CD4-positive, alpha-beta T cell treated with Interferon alpha-2 for 1 hour (primary cell): ENCODE results near the gene GPC6.

Experiments
- DNase-seq, 2 donors: peaks; one replicate each; pipeline ENCODE4 v3.0.0-alpha.2; 2020 to 2022

Gene GPC6

DNA sequence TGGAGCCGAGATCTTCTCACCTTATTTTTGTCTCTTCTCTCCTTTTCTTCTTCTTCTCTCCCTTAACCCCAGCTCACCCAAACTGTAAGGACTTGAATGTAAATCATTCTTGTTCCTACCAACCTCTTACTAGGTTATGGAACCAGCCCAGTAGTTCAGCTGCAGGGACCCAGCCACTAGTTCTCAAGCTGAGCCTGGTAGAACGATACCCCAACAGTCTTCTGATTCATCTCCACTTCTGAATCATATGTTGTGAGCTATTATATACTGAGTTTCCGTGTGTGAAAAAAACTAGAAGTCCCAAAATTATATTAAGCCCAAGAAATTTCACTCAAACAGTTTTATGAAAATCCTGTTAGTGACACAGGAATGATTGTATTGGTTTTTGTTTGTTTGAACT lies 1185.1 kb downstream of the GPC6 start:
- no peak for DNase-seq

DNA sequence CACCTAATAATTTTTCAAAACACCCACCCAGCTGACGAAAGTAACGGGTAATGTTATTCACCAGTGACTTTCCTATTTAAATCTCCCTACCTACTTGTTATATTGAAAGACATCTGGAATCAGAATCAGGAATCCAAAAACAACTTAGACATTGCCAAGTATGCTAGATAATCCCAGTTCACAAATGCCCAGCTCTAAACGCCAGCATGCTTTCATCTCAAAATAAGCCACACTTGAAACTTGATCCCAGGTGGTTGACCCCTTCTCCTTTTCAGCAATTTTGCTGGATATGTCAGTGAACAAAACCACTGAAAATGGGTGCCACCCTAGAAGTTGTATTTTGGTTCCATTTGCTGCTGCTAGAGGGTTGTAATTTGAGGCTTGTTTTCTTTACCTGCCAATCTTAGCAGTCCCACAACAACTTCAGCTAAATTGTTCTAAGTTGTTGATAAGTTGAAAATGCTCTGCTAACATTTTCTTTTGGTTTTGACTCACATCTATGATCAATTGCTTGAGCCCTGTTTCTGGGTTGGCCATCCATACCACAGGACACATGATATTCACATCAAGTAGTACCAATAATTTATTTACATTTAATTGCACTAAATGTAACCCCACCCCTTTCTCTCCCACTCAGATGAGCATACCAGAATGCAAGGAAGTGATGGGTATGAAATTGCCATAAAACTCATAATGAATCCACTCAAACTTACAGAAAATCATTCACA lies 1186.4 kb downstream of the GPC6 start:
- no peak for DNase-seq

DNA sequence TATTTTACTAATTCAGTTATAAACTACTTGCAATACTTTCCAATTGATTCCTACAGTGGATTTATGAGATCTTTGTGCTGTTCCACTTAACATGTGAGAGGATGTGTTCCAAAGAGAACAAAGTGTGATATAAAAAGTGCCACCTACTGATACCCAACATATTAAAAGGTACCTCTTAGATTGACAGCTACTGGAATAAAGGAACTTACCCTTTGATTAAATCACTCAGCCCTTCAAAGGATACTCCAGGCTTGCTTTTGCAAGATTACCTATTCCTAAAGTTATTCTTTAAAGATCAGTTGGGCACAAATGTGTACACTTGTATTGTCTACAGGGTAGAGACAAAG lies 1187.0 kb downstream of the GPC6 start:
- no peak for DNase-seq

DNA sequence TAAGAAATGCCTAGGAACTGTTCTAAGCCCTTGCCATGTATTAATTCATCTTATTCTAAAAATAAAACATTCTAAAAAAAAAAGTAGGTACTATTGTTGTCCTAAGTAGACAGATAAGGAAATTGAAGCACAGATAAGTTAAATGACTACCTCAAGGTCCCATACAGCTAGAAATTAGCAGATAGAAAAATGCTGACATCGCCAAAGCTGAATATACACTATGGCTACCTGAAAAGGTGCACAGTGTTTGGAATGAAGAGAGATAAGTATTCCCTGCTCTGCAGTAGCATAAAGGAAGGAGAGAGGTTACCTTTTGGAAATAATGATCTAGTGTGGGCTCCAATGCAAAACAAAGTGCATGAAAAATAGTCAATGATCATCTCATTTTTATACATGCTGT lies 1187.5 kb downstream of the GPC6 start:
- no peak for DNase-seq

DNA sequence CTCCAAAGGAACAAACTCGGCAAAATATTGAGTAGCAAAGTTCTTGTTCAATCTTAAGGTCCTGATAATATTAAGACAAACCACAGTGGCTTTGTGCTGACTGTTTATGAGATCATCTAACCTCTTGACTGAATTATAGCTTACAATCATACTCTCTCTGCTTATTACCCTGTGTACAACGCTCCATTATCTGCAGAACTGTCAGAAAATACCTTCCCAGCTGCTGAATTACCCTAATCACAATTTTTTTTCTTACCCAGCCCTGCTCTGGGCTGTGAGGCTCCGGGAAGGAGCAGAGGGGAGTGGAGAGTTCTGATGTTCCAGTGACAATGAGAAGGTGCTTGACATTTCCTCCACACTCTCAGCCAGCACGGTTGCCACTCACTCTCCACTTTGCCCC lies 1188.1 kb downstream of the GPC6 start:
- no peak for DNase-seq

DNA sequence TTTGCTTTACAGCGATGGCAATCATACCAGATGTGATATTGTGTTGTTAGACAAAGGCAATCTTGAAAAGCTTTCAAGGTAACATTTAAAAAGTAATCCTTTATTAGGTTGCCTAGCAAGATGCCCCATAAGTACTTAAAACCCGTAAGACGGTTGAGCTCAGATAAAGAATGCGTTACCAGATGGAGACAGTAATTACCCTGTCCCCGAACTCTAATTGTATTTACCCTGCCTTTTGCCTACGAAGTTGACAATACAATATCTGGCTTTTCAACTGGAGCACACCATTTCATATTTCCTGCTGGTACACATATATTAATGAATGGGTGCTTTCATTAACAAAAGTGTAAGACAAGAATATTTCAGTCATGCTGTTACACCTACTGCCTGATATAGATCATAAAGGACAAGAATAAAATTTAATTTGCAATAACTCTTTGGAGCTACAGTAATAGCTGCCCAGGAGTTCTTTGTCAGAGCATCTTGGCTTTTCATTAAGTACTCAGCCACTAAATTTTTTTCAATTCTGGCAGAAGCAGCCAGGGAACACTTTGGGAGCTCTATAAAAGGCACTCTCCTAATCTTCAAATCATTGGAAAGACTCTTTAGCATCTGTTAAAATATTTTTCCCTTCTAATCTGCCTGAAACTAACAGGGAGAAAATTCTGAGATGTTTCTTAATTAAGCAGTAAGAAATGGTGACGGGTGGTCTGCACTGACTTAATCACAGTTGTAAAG lies 1189.1 kb downstream of the GPC6 start:
- no peak for DNase-seq

DNA sequence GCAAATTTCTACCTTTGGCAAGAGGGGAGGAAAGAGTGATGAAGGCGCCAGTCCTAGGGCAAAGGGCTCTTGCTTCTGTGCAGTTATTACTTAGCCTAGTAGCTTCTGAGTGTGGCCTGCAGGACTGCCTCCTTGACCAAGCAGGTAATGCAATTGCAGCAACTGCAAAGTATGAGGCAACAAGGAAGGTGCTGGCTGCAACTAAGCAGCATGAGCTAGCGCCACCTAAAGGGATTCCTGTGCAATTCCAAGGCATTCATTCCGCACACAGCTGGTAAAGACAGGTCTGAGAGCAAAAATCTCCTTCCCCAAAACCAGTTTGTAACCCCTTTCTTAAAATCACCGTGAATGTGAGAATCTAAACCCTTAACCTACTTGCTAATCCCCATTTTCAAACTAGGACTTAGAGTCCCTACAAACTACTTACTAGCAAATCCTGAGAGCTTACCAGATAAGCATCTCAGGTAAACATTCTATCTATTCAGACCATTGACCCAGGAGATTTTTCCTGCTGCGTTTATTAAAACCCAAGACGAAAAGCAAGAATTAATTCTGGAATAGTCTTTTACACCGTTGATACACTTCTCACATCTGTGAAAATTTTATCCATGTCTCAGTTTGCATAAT lies 1190.0 kb downstream of the GPC6 start:
- DNase-seq = no peak

DNA sequence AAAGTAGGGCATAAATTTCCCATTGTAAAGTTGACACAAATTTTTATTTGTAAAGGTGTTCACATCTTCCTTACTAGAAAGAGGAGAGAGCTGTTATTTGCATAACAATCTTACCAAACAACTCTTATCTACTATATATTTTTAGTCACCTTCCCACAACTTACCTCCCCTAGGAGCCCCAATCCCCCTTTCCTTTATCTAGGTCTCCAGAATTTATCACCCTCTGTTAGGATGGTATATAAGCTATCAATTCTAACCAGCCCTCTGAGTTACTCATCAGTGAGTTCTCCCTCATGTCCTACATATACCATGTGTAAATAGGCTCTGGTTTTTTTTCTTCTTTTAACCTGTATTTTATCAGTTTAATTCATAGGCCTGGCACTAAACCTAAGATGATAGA lies 1190.7 kb downstream of the GPC6 start:
- DNase-seq = no peak

DNA sequence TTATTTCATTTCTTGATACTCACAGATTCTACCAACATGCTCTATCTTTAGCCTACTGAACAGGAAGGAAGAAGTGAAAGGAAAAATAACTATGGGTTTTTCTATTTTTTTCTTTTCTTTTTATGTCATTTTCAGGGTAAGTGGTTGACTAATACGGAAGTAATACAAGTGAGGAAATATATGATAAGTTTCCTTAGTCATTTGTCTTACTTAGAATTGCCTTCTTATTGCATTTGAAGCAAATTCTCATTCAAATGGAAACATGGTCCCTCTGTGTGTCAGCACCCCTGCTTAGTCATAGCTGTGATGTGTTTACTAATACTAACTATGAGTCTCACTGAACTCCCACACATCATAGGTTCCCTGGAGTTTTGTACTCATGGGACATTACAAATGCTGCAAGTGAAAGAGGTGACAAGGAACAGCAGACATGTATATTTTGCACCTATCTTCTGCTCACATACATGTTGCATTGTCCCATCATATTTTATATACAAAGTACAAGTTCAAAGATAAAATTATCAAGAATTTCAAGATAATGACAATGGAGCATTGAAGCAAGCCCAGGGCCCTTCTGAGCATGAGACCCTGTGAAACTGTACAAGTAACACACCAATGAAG lies 1192.8 kb downstream of the GPC6 start:
- no peak for DNase-seq

DNA sequence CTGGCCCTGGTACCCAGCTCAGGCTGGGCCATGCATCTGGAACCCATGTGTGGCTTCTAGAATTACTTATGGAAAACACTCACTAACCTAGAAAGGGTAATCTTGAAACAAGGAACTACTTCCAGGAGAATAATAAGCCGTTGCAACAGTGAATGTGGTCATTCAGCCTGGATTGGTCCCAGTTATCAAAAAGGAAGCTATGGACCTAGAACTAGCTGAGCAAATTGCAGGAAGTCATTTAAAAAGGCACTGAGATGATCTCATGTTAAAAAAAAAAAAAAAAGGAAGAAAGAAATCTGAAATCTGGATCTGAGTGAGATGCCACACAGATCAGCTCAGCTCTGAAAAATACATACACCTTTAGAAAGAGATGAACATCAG lies 1193.3 kb downstream of the GPC6 start:
- DNase-seq = no peak

DNA sequence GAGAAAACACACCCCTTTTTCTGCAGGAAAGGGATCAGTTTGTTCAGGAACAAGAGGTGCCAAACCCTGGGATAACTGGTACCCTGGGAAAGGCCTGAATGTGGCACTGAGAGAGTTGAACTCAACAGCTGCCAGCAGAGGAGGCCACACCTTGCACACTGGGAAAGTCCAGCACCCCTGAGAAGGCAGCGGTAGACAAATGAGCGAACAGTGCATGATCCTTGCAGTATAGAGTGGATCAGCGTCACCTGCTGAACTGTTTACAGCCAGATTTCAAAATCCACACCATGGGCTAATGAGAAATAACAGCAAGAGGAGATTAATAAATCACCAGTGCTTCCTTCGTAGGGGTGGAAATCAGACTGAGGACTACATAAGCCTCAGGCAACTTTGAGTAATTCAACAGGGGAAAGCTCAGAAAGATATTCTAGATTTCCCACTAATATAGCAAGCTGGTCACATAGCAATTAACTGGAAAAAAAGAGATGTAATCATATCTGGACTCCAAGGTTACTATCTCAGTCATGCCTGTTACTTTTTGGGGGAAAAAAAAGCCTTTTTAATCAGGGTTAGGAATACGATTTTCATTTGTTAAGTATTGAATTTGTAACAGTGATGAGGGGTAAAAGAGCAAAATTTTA lies 1200.8 kb downstream of the GPC6 start:
- DNase-seq = no peak

DNA sequence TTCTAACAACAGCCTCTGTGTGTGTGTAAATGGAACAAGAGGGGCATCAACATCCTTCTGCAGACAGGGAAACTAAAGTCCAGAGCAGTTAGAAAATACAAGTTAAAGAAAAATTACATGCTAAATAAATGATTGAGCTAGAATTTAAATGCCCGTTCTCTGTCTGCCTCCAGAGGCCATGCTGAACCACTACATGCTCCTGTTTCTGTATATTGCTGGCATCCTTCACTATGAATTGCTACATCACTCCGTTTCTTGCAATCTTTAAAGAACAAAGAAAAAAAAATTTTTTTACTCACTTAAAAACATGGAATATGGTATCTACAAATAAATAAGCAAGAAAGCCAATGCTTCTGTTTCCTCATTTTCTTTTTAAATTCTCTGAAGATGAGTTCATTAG lies 1205.0 kb downstream of the GPC6 start:
- no peak for DNase-seq

DNA sequence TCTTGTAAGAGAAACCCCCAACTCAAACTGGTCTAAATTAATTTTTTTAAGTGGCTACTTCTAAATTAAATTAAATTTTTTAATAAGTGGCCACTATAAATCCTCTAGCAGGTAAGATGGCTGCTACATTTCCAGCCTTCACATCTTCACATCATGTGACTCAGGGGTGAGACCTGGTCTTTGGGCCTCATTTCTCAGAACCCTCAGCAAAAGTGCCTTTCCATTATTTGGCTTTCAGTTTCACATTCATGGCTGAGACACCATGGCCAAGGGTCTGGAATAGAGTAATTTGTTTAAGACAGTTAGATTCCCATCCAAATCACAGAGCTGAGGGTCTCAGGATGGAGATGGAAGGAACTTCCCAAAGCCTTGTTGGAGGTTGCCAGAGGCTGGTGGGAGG lies 1205.4 kb downstream of the GPC6 start:
- DNase-seq = no peak

DNA sequence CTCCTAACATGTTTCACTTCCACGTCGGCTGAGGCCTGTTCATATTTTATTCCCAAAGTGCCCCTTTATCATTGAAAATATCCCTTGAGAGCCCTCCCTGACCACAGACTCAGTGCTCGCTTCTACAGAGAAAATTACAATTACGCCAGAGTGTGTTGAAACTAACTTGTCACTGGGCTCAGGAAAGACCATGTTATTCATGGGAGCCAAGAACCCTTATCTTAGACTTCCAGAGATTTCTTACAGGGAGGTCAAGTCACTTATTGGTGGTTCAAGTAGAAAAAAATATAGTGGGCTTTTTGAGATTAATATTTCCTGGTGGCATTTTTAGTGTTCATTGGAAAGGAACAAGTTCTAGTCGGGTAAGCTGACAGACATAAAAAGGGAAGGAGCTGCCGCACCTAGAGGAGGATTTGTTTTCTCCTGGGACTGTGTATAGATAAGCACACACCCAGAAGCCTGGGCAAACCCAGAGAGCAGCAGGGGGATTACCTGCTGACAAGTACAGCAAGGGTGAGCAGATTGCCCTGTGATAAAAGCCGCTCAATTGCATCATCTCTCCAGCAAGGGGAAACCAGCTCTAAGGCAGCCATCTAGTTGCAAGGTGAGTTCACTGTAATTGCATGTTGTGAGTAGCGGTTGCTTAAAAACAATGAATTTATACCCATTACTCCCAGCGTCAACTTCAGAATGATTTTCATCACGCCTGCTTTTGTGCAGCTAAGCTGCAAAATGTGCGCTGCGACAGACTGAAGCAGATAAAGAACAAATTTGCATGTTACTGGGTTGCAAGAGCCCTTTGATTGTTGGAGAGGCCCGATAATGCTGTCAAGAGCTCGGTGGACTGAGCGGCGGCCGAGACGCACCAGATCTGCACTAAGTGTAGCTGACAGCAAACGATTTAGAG lies 1206.7 kb downstream of the GPC6 start:
- DNase-seq = no peak

DNA sequence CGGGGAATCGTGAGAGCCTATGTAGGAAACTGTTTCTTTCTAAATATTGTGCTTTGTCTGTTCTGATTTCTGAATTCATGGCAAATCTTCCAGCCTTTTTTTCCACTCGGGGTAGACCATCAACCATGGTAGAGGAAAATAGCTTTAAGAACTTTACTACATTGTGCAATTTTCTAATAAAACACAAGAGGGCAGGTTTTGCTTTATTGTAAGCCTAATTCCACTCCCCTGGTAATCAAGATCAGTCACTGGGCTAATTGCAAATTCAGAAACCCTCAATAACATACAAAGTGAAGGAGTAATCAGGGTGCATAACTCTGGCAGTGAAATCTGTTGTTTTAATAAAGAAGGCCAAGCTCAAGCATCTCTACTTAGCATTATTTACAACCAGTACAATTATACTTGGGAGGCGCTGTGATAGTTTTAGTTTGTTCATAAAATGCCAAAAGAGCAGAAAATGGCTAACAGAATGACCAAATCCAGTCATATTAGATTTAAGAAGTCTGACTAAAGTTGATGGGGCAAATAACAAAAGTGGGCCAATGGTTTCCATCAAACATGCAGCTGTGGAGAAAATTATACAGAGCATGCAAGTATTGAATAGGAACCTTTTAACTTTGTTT lies 1209.1 kb downstream of the GPC6 start:
- DNase-seq = peak in 1 of 2 donors; percentile 60

DNA sequence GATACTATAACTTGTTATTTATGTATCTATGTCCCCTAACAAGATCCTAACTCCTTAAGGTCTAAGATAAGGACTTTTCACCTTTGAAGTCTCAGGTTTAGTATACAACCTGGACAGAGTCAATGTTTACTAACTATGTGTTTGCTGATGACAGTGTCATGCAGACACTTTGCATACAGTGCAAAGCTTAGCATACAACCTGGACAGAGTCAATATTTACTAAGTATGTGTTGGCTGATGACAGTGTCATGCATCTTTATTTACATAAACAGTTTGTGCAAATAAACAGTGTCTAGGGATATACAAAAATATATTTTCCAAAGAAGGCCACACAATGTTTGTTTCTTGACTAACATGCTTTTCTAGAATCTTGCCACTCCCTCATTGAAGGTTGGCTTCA lies 1218.2 kb downstream of the GPC6 start:
- no peak for DNase-seq

DNA sequence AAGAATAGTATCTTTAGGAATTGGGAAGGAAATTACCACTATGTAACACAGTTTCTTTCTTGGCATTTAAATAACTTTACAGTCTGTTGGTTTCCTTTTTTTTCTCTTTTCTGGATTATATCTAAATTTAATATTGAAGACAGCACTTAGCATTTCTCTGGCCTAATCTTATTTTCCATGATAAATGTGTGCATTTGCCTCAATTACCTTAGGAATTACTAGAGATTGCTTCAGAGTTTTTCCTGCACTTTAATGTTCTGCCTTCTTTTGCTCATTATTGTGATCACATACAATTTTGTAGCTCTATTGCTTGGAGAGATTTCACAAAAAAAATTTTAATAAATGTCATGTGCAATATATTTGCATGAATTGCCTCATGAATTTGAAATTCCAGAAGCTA lies 1227.7 kb downstream of the GPC6 start:
- no peak for DNase-seq

DNA sequence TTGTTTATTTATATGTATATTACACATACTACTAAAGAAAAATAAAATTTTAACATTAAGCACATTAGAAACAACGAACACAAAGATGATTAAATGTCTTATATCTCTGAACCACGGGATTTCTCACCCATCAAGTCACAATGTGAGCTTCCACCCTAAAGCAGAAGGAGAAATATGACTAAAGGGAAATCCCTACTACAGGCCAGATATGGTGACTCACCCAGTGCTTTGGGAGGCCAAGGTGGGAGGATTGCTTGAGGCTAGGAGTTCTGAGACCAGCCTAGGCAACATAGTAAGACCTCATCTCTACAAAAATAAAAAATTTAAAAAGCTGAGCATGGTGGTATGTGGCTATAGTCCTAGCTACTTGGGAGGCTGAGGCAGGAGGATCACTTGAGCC lies 1228.3 kb downstream of the GPC6 start:
- no peak for DNase-seq

DNA sequence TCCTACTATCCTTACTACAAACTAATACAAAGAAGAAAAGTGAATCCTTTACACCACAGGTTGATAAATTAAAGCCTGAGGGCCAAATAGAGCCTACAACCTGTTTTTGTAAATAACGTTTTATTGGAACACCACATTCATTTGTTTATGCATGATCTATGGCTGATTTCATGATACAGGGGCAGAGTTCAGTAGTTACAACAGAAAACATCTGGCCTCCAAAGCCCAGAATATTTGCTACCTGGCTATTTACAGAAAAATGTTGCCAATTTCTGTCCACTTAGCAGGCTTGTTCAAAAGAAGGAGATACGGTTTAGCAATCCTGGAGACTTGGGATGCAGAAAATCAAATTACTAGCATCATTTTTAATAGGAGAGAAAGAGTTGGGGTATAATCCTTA lies 1228.8 kb downstream of the GPC6 start:
- no peak for DNase-seq
